ENCODE results near the gene PSMD6.

PSMD6 gene

DNA sequence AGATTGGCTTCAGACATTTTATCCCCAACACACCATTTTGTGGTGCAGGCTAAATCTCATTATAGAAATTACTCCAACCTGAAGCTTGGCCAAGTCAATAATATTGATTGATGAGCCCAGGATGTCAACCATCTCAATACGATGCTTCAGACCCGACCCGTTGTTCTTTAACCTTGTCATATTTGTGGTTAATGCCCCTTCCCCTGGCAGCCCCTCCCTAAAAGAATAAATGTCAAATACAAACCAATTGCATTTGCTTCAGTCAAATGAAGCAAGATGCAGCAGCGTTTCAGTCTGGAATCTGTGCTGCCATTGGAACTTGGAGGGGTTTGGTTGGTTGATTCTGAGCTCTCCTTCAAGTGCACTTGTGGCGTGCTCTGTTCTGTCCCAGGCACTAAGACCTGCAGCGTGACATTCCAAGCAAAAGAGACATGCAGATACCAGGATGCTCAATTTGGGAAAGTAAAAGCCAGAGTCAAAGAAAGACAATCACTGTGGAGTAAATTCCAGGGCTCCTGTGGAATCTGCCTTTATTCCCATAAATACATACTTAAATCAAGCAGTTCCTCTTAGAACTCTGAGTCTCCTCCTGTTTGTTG is 23.8 kb upstream of the PSMD6 start:
- in situ Hi-C loops (cut with MboI; ENCODE audit: low sequenced_read_pairs), result loop anchor here (25.0 kb wide), 1 partner anchor 415 kb away; no protein-coding TSS in a partner anchor

DNA sequence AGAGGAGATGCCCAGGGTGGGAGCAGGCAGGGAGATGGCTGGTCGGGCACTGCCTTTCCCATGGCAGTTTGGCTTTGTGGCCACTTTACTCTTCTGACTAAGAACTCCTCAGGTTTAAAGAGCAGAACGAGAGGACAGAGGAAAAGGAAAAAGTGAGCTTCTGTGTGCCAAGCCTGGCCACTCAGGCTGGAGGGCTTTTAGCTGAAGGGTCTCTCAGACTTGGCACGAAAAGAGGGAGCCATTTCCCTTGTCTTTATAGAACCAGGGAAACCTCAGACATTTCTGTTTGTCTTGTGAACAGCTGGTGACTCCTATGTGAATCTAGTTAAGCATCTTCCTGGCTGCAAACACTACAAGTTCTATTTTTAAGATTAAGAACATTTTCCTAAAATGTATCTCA is 23.3 kb upstream of the PSMD6 start:
- in situ Hi-C loops (cut with MboI; ENCODE audit: low sequenced_read_pairs), result loop anchor here (25.0 kb wide), 1 partner anchor 416 kb away; no protein-coding TSS in a partner anchor

GRCh38 chr3:64042952-64043351 is 19.7 kb upstream of the PSMD6 start:
- in situ Hi-C loops (cut with MboI; ENCODE audit: low sequenced_read_pairs), result loop anchor here (25.0 kb wide), 1 partner anchor 419 kb away; no protein-coding TSS in a partner anchor

GRCh38 chr3:64039981-64040733 is 16.9 kb upstream of the PSMD6 start:
- in situ Hi-C loops (cut with MboI; ENCODE audit: low sequenced_read_pairs), result loop anchor here (25.0 kb wide), 1 partner anchor 422 kb away; no protein-coding TSS in a partner anchor

DNA sequence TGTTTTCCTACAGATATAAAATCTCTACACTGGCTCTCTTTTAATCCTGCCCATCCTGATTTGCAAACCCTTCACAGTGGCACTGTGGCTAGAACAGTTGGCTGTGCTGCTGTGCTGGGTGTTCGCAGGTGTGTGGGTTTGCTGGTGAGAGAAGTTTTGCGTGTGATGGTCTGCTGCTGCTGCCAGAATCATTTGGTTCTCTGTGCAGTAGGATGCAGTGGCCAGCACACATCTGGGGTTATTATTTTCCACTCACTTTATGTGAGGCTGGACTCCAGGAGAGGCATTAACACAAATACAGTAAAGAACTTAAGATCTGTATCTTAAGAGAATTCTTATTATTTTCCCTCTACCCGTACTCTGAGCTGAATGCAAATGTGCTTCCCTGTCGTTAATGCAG is 16.0 kb upstream of the PSMD6 start:
- in situ Hi-C loops (cut with MboI; ENCODE audit: low sequenced_read_pairs), result loop anchor here (25.0 kb wide), 1 partner anchor 423 kb away; no protein-coding TSS in a partner anchor

DNA sequence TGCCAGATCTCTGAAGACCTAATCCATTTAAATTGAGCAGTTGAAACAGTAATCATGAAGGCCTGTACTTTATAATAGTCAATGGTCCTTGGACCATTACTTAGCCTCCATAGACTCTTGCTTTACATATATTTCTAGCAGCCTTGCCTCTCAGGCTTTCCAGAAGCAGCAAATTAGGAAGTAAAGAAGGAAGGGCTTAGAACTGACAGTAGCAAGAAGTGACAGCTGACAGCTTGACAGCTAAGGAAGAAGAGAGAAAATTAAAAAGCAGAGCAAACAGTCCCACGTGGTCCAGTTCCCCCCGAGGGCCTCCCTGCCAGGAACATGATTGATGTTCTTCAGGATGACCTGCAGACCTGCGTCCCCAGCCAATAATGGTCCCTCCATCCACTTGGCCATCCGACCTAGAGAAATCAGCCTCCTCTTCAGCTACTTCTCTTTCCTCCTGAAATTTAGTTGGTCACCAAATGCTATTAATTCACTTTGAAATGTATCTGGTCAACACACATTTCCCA is 15.0 kb upstream of the PSMD6 start:
- in situ Hi-C loops (cut with MboI; ENCODE audit: low sequenced_read_pairs), result loop anchor here (25.0 kb wide), 1 partner anchor 424 kb away; no protein-coding TSS in a partner anchor

GRCh38 chr3:64037084-64037483 is 13.8 kb upstream of the PSMD6 start:
- in situ Hi-C loops (cut with MboI; ENCODE audit: low sequenced_read_pairs), result loop anchor here (25.0 kb wide), 1 partner anchor 425 kb away; no protein-coding TSS in a partner anchor

GRCh38 chr3:64033069-64033468 is 9.8 kb upstream of the PSMD6 start:
- in situ Hi-C loops (cut with MboI; ENCODE audit: low sequenced_read_pairs), result loop anchor here (25.0 kb wide), 1 partner anchor 429 kb away; no protein-coding TSS in a partner anchor

GRCh38 chr3:64031540-64032508 is 8.5 kb upstream of the PSMD6 start:
- in situ Hi-C loops (cut with MboI; ENCODE audit: low sequenced_read_pairs), result loop anchor here (25.0 kb wide), 1 partner anchor 430 kb away; no protein-coding TSS in a partner anchor

- in situ Hi-C loops (cut with MboI; ENCODE audit: low sequenced_read_pairs), result loop anchor here (25.0 kb wide), 1 partner anchor 432 kb away; no protein-coding TSS in a partner anchor
These were observed 7.4 kb upstream of the PSMD6 start for GRCh38 chr3:64030741-64031140.

DNA sequence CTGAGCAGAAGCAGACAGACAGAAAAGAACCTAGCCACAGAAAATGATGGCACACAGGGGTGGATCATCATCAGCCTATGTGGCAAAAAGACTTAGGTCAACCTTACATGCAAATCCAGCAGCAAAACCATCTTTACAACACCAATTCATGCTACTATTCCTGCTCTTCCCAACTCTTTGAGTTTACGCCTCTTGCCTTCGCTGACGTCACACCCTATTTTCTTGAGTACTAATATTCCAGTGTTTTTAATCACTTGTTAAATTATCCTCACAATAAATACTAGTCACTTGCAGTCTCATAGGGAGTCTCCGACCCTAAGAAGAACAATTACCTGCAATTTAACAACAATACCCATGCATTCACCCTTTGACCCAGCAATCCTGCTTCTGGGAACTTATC is 6.0 kb upstream of the PSMD6 start:
- in situ Hi-C loops (cut with MboI; ENCODE audit: low sequenced_read_pairs), result loop anchor here (25.0 kb wide), 1 partner anchor 433 kb away; no protein-coding TSS in a partner anchor

GRCh38 chr3:64028754-64029153 is 5.5 kb upstream of the PSMD6 start:
- in situ Hi-C loops (cut with MboI; ENCODE audit: low sequenced_read_pairs), result loop anchor here (25.0 kb wide), 1 partner anchor 434 kb away; no protein-coding TSS in a partner anchor

GRCh38 chr3:64027658-64028057 is 4.4 kb upstream of the PSMD6 start:
- in situ Hi-C loops (cut with MboI; ENCODE audit: low sequenced_read_pairs), result loop anchor here (25.0 kb wide), 1 partner anchor 435 kb away; no protein-coding TSS in a partner anchor

- in situ Hi-C loops (cut with MboI; ENCODE audit: low sequenced_read_pairs), result loop anchor here (25.0 kb wide), 1 partner anchor 436 kb away; no protein-coding TSS in a partner anchor
These were observed 3.1 kb upstream of the PSMD6 start for GRCh38 chr3:64026346-64026745.

DNA sequence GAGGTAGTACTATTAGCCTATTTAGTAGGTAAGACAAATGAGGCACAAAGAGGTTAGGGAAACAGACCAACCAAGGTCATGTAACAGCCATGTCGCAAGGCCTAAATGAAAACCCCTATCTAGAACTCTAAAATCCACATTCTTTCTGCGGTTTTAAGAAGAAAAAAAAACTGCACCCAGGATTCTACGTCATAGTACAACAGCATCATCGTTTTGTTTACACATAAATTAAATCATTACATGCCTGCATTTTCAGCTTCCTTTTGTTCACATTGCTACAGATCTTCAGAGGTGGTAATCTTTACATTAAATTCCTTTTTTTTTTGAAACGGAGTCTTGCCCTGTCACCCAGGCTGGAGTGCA is 548 bp upstream of the PSMD6 start:
- in situ Hi-C loops (cut with MboI; ENCODE audit: low sequenced_read_pairs), result no loop called here

GRCh38 chr3:64022451-64023186 is 675 bp downstream of the PSMD6 start:
- in situ Hi-C loops (cut with MboI; ENCODE audit: low sequenced_read_pairs), result no loop called here

DNA sequence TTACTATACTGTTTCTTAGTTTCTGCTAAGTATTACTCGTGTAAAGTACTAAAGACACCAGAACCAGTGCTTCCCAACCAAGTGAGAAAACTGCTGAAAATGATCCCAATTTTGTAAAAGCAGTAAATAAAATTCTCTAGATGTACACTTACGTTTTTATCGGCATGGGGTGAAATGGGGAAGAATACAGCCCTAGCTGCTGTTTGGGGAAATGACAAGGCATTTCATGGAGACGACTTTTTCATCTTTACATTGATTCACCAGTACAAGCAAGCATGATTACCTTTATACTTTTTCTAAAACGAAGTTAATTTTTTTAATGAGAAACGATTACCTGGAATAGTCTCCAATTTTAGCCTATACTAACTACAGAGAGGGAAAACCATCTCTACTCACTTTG is 1.4 kb downstream of the PSMD6 start:
- in situ Hi-C loops (cut with MboI; ENCODE audit: low sequenced_read_pairs), result no loop called here

GRCh38 chr3:64019879-64020278 is 3.4 kb downstream of the PSMD6 start:
- in situ Hi-C loops (cut with MboI; ENCODE audit: low sequenced_read_pairs), result no loop called here

GRCh38 chr3:64019271-64019670 is 4.0 kb downstream of the PSMD6 start:
- in situ Hi-C loops (cut with MboI; ENCODE audit: low sequenced_read_pairs), result no loop called here
